Nephron progenitor cell (in vitro differentiated cells): ENCODE data around the gene ZNF438.
"Not testable (repeated sequence)": the region's sequence is repeated elsewhere in the genome, so short reads cannot be mapped to it uniquely, and the experiment has no call there.

ENCODE experiments used
- DNase-seq: peaks from one replicate; pipeline ENCODE4 v3.0.0; 2021
- H3K27ac Mint-ChIP-seq: 2 replicates; pipeline ENCODE4 v1.8.0; 2021; ENCODE audit warnings: mild to moderate bottlenecking, moderate library complexity, mixed read lengths
- H3K27me3 Mint-ChIP-seq: 2 replicates; pipeline ENCODE4 v1.8.0; 2021; ENCODE audit warnings: mild to moderate bottlenecking, low read depth, mixed read lengths; ENCODE audit not compliant: poor library complexity
- H3K36me3 Mint-ChIP-seq: 2 replicates; pipeline ENCODE4 v1.8.0; 2021; ENCODE audit warnings: low read depth, mixed read lengths
- H3K4me1 Mint-ChIP-seq: 2 replicates; pipeline ENCODE4 v1.8.0; 2021; ENCODE audit warnings: mixed read lengths
- H3K4me3 Mint-ChIP-seq: 2 replicates; pipeline ENCODE4 v1.8.0; 2021; ENCODE audit warnings: mild to moderate bottlenecking, moderate library complexity, mixed read lengths
- H3K9me3 Mint-ChIP-seq: 2 replicates; pipeline ENCODE4 v1.8.0; 2021; ENCODE audit warnings: mild to moderate bottlenecking, moderate library complexity, mixed read lengths
- CTCF ChIP-seq: fragments of 200-600 bp; sonication (generic); IDR thresholded peaks from 2 replicates; pipeline ENCODE4 v1.5.0; 2021; ENCODE audit warnings: antibody characterized with exemption

The ZNF438 gene

GRCh38 chr10:30903397-30904138 is 128.1 kb downstream of the ZNF438 start:
- H3K27ac Mint-ChIP-seq: no peak overlapping the region
- H3K4me3 Mint-ChIP-seq: no peak overlapping the region
- no peaks in the 10 kb centered on the region for H3K9me3 Mint-ChIP-seq
- DNase-seq: no peak
- H3K27me3 Mint-ChIP-seq: peaks cover 2% of the 10 kb centered on the region
- H3K4me1 Mint-ChIP-seq: no peaks in the 10 kb centered on the region
- H3K36me3 Mint-ChIP-seq: peaks cover 31% of the 10 kb centered on the region
- TF ChIP-seq CTCF: no peak

- peaks cover 2% of the 10 kb centered on the region for H3K27me3 Mint-ChIP-seq
- H3K36me3 Mint-ChIP-seq: peaks cover 31% of the 10 kb centered on the region
- H3K9me3 Mint-ChIP-seq: no peaks in the 10 kb centered on the region
- no peaks in the 10 kb centered on the region for H3K4me1 Mint-ChIP-seq
- no peak for TF ChIP-seq CTCF
- H3K27ac Mint-ChIP-seq: no peak overlapping the region
- no peak overlapping the region for H3K4me3 Mint-ChIP-seq
- DNase-seq: no peak
Measured at GRCh38 chr10:30902621-30903396, 128.9 kb downstream of the ZNF438 start.

GRCh38 chr10:30901487-30901886 is 130.2 kb downstream of the ZNF438 start:
- H3K9me3 Mint-ChIP-seq, H3K27me3 Mint-ChIP-seq, H3K27ac Mint-ChIP-seq, H3K4me3 Mint-ChIP-seq, H3K4me1 Mint-ChIP-seq, DNase-seq: not testable (repeated sequence)
- H3K36me3 Mint-ChIP-seq: peaks cover 30% of the 10 kb centered on the region

- Mint-ChIP-seq H3K27ac (no peak overlapping the region), H3K27me3 (no peaks in the 10 kb centered on the region), H3K4me3 (no peak overlapping the region), H3K36me3 (peaks cover 15% of the 10 kb centered on the region), H3K4me1 (no peaks in the 10 kb centered on the region), H3K9me3 (no peaks in the 10 kb centered on the region)
- TF ChIP-seq CTCF: no peak
- no peak for DNase-seq
Measured at GRCh38 chr10:30898964-30899363, 132.7 kb downstream of the ZNF438 start.

- DNase-seq: no peak
- H3K27me3 Mint-ChIP-seq: no peaks in the 10 kb centered on the region
- no peaks in the 10 kb centered on the region for H3K4me1 Mint-ChIP-seq
- TF ChIP-seq CTCF: no peak
- H3K9me3 Mint-ChIP-seq: no peaks in the 10 kb centered on the region
- peaks cover 15% of the 10 kb centered on the region for H3K36me3 Mint-ChIP-seq
- no peak overlapping the region for H3K4me3 Mint-ChIP-seq
- no peak overlapping the region for H3K27ac Mint-ChIP-seq
Measured at GRCh38 chr10:30897547-30897946, 134.1 kb downstream of the ZNF438 start.

GRCh38 chr10:30897048-30897447 is 134.6 kb downstream of the ZNF438 start:
- DNase-seq: no peak

More at GRCh38 chr10:30897048-30897447, 134.6 kb downstream of the ZNF438 start:
- Mint-ChIP-seq H3K4me1 (no peaks in the 10 kb centered on the region), H3K36me3 (peaks cover 12% of the 10 kb centered on the region), H3K9me3 (no peaks in the 10 kb centered on the region), H3K4me3 (no peak overlapping the region), H3K27ac (no peak overlapping the region), H3K27me3 (no peaks in the 10 kb centered on the region)
- no peak for TF ChIP-seq CTCF
